Nucleus accumbens (tissue), 56 donors: ENCODE measurements around the gene COL1A2.

Experiments used
- DNase-seq, 56 donors: peaks; one replicate each; lab custom pipeline; 2025; lab: John Stamatoyannopoulos, UW

COL1A2 gene

DNA sequence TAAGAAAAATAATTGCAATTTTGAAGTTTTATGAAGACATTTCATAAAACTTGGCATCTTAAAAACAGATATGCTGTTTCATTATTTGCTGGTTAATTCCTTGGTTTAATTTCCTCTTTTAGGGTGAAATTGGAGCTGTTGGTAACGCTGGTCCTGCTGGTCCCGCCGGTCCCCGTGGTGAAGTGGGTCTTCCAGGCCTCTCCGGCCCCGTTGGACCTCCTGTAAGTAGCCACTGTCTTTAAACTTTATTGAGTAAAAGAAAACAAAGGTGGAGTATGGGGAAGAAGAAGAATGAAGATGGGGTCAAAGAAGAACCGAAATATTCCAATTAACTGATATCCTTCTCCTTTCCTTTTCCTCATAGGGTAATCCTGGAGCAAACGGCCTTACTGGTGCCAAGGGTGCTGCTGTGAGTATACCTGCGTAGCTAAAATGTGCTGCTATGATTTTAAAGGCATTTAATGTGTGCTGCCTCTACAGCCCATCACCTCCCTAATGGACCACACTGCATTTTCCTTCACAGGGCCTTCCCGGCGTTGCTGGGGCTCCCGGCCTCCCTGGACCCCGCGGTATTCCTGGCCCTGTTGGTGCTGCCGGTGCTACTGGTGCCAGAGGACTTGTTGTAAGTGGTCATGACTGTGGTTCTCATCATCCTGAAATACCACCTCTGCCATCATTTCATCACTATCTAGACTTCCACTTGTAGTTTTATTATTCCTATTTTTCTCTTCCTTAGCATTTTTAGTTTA lies 14.7 kb downstream of the COL1A2 start:
- no peak for DNase-seq

DNA sequence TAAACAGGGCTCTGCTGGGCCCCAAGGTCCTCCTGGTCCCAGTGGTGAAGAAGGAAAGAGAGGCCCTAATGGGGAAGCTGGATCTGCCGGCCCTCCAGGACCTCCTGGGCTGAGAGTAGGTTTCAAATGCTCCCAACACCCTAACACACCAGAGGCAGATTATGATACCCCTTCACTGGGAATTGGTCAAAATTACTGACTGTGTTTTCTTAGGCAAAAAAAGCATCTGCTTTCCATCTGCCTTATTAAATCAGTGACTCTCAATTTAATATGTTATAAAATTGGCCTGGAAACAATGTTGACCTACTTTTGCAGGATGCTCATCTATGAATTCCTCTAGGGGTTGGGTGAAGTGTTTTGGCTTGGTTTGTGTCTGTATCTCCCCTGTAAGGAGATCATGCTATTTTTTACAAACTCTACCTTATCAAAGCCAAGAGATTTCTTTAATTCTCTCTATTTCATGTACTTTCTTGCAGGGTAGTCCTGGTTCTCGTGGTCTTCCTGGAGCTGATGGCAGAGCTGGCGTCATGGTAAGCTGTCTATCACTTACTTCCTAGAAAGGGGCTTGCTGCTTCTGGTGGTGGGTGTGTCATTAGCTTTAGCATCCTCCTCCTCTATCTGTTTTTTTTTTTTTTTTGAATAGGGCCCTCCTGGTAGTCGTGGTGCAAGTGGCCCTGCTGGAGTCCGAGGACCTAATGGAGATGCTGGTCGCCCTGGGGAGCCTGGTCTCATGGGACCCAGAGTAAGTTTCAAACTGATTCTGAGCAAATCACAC lies 15.9 kb downstream of the COL1A2 start:
- DNase-seq, result no peak

DNA sequence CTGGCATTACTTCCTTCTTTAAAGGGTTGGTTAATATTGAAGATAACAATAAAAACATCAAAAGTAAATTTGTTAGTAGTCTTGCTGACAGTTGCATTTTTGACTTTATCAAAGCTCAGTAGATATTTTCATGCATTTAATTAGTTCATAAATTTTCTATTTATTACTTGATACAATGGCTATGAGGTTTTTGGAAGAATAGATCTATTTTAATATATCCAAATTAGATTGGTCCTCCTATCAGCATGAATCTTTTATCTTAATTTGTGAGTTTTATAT lies 16.4 kb downstream of the COL1A2 start:
- DNase-seq, result no peak

DNA sequence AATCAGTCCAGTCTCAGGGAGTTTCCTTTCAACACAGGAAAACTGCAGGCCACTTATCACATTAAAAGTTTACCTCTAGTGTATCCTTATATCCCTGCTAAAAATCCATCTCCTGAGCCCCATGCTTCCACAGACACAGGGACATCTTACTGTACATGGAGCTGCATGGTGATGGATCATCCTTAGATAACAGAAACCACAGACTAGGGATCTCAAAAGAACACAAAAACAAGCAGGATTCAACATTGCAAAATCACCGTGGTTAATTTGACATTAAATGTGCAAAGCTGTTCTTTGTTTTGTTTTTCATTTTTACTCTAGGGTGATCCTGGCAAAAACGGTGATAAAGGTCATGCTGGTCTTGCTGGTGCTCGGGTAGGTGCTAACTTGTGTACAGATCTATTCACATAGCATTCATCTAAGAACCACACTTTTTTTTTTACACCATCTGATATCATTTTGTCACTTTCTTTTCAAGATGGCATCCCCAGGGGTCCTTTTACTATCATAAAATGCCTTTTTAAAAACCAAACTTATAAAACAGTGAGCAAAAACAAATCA lies 18.1 kb downstream of the COL1A2 start:
- DNase-seq, result no peak

DNA sequence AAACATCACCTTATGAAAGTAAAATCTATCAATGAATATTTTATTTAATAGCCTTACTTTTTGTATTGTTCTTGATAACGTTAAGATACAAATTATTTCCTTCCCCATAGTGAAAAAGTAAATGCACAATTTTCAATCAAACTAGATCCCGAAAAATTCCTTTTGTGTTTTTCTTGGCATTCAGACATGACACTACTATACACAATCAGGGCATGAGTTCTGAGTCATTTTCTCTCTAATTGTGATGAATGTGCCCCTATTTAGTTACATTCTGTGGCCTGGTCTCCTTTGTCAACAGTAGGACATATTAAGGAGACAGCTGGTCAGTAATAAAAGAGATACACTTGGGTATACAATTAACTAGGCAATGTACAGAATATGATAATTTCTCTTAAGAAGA lies 19.8 kb downstream of the COL1A2 start:
- DNase-seq, result no peak

DNA sequence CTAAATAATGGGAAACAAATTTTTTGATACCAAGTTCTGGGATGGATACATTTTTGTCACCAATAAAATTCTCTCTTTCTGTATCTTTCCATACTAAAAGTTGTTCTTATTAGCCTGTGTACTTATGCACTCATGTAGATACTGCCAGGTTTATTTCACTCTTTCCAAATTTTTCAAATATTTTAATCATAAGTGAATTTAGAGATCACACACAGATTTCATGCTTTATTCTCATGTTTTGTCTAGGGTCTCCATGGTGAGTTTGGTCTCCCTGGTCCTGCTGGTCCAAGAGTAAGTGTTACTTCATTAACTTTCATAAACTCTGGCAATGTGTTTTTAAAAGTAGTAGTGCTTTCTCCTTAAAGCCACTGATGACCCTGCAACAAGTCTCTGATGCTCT lies 20.3 kb downstream of the COL1A2 start:
- no peak for DNase-seq

DNA sequence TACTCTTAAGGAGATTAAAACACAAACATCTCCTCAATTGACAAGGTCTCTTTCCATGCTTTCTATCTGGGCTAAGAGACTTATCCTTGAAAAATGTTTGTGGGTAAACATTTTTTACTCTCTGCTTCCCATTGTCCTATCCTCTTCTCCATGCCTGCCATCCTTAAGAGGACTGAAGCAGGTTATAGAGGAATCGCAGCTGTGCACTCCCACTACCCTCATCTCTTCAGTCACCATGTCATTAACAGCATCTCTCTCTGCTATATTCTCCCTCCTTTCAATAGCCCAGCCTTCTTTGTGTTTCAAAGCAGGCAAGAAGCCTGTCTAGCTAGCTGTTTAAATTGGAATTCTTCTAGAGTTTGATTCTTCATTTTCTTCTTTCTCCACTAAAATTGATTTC lies 22.6 kb downstream of the COL1A2 start:
- no peak for DNase-seq

DNA sequence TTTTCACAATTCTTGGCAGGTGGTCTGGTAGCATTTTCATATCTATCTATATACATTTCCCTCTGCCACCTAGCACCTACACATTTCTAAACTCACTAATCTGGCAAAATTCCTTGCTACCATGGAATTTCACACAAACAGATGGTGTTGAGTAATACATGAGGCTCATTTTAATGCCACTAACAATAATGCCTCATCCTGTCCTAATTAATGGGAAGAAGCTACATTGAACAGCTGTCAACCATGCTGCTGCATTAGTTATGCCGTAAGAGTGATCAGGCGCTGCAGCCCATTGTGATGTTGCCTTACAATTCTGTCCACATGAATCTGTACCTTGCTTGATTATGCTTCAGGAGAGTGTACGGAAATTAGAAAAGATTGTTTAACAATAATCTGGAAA lies 23.2 kb downstream of the COL1A2 start:
- no peak for DNase-seq

DNA sequence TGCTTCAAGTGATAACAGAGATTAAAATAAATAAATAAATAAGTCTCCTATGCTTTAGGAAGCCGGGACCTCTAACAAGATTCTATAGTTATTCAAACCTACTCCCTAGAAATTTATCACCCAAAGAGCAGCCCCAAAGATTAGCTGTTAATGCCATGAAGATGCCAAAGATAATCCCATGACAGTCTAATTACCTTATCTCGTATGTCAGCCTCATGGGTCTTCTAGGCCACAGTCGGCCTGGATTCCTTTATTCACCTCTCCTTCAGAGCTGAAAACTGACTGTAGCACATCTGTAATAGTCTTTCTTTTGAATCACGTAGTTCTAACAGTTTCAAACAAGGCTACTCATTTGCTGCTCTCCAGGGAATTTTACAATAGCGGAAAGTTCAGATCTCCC lies 24.2 kb downstream of the COL1A2 start:
- no peak for DNase-seq

DNA sequence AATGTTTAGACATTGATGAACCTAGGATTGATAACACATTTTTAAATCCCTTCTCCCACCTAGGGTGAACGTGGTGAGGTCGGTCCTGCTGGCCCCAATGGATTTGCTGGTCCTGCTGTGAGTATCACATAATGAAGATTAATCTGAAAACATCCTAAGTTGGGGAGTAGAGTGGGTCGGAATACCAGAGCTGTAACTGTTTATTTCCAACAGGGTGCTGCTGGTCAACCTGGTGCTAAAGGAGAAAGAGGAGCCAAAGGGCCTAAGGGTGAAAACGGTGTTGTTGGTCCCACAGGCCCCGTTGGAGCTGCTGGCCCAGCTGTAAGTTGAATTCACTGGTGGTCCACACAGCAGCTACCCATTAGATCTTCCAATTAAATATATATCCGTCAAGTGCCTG lies 25.6 kb downstream of the COL1A2 start:
- no peak for DNase-seq

DNA sequence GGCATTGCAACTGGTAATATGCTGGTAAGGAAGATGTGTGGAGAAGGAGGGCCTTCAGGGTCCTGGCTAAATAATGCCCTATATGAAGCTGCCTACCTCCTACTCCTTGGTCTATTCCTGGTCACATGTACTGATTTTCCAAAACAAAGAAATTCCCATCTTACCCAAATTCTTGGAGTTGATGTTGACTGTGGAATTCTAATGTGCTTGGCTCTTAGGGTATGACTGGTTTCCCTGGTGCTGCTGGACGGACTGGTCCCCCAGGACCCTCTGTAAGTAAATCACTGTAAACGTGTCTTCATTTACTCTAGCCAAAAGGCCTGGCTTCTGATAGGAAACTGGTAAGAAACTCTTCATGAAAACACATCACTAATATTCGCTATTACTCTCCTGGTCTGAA lies 27.0 kb downstream of the COL1A2 start:
- no peak for DNase-seq

DNA sequence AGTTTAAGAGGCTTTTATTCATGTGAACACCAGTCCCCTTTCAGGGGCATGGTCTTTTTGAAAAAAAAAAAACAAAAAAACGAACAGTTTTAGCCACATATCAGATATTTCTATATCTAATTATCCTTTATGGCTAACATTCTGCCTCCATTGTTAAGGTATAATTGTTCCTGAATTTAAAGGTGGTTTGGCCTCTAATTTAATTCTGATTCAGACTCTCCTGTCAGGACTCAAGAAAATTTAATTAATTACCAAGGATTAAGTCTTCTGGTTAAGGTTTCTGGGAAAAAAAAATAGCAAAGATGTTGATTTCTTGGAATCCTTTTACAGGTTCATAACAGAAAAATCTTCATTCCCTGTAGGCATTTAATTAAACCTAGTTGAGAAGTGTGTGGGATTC lies 27.4 kb downstream of the COL1A2 start:
- no peak for DNase-seq

DNA sequence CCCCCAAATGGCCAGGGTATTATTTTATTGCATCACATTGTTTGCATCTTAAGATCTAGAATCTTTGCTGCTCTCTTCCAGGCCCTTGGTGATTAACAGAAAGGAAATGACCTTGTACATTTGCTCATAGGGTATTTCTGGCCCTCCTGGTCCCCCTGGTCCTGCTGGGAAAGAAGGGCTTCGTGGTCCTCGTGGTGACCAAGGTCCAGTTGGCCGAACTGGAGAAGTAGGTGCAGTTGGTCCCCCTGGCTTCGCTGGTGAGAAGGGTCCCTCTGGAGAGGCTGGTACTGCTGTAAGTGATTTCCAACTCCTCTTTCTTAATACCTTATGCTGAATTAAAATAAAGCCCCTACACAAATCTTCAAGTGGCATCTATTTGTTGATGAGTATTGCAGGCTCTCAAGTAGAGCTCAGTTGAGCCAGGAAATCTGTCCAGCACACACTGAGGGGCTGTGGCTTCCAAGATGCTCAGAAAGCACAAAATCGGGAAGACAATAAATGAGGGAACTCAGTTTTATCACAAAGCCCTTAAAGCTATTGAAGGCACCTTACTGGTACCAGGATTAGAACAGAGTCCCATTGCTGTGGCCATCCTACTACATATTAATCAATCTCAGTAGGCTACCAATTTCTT lies 28.2 kb downstream of the COL1A2 start:
- no peak for DNase-seq

DNA sequence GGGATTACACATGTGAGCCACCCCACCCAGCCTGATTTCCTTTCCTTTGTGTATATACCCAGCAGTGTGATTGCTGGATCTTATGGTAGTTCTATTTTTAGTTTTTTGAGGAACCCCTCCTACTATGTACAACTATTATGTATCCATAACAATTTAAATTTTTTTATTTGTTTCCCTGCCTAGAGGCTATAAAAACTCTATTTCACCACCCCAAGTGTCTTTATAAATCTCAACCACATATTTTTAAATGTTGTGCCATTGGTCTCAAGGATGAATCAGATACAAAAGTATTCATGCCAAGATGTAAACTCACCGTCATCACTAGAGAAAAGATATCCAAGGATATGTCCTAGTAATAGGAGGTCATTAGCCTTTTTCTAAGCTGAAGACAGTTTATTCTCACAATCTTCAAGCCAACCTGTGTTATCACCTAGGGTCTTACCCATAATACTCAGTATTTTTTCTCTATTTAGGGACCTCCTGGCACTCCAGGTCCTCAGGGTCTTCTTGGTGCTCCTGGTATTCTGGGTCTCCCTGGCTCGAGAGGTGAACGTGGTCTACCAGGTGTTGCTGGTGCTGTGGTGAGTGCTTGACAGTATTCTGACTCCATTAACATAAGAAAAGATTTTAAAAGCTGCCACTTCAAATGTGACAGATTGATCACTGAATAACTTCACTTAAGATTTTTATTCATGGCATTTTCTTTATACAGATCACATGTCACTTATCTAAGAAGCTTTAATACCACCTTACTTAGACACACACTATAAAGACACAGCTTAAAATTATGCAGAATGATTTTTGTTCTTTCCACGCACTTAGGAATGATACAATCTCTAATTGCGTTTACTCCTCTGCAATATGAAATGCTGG lies 29.4 kb downstream of the COL1A2 start:
- DNase-seq, result peak in 1 of 56 donors; percentile 3

DNA sequence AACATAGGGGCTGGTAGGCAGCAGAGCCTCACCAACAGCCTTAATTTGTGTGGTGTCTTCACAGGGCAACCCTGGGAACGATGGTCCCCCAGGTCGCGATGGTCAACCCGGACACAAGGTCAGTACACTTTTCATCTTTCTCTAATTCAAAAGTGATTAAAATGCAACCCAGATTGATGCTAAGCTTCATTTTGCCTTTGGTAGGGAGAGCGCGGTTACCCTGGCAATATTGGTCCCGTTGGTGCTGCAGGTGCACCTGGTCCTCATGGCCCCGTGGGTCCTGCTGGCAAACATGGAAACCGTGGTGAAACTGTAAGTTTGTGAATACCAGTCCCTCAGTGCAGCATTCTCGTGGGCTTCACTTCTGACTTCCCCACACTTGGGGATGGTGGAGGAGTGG lies 30.9 kb downstream of the COL1A2 start:
- DNase-seq, result no peak

DNA sequence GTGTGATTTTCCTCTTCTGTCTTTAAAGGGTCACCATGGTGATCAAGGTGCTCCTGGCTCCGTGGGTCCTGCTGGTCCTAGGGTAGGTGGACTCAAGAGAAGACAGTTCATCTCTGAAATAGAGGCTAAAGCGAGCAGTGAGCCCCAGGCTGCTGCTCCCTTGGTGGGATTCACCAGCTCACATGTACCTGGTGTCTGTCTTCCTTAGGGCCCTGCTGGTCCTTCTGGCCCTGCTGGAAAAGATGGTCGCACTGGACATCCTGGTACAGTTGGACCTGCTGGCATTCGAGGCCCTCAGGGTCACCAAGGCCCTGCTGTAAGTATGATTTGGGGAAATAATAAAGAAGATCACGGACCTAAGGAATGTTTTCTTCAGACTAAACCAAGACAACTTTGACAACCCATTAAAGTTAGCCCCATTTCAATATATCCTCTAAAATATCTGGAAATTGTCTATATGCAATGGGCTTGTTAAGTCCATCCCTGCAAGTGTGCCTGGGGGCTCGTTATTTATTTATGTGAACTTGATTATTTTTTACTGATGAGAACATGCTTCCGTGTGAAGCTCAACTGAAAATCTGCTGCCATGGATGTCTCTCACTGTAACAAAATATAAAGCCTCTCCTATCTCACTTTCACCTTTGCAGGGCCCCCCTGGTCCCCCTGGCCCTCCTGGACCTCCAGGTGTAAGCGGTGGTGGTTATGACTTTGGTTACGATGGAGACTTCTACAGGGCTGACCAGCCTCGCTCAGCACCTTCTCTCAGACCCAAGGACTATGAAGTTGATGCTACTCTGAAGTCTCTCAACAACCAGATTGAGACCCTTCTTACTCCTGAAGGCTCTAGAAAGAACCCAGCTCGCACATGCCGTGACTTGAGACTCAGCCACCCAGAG lies 32.5 kb downstream of the COL1A2 start:
- DNase-seq, result no peak

DNA sequence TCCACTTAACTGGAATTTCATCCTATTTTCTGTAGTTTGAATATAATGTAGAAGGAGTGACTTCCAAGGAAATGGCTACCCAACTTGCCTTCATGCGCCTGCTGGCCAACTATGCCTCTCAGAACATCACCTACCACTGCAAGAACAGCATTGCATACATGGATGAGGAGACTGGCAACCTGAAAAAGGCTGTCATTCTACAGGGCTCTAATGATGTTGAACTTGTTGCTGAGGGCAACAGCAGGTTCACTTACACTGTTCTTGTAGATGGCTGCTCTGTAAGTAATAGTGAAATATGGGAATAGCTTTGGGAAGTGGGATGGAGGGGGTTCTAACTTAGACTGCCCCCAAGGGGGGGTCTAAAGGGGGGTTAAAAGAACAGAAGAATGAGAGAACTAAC lies 34.5 kb downstream of the COL1A2 start:
- DNase-seq, result no peak

DNA sequence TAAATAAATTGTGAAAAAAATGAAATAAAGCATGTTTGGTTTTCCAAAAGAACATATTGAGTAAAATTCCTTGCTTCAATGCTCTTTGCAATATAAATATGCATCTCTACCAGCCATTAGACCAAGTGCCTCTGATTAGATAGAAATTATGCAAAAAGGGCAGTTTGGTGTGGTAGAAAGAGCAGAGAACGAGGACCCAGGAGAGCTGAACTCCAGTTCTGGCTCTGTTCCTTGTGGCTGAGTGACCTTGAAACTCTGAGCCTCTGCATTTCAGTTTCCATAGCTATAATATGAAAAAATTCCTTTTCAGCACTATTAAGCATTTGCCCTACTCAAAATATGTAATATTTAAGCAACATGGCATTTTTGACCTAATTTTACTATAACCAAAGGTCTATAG lies 36.5 kb downstream of the COL1A2 start:
- no peak for DNase-seq

DNA sequence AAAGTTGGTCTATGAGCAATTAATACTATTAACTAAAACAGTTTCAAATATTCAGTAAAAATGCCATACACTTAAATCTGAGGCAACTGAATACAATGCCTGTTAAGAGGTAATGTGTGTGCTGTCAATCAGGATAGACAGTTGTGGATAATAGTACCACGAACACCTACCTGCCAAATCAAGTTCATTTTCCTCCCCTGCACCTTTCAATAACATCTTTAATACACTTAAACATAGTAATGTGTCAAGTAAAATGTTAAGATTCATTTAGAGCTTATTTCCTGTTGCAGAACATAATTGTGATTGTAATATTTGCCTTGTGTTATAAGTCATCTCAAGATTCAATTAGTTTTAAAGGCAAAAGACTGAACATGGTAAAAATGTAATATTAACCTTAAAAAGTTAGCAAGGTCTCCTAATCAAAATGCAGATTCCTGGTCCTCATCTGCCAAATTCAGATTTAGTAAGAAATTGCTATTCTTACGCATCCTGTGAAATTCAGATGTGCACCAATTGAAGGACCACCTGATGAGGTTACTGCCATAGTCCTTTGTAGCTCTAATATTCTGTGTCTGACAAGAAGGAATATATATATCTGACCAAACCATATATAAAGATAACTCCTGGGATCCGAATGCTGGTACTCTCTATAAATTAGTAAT lies 37.1 kb downstream of the COL1A2 start:
- no peak for DNase-seq
